Measurements from ENCODE around the gene FBXO2.

FBXO2 gene

GRCh38 chr1:11682287-11682771, 28.1 kb upstream of the FBXO2 start:
- DNase-seq (ENCODE audit: low spot score): no peak

- peak; percentile 83 for DNase-seq (ENCODE audit: low spot score)
Measured at GRCh38 chr1:11681071-11681771, 27.0 kb upstream of the FBXO2 start, which contains the start of gene MAD2L2. TSS of gene MAD2L2 (minus strand) at chr1:11681148. CDS start at chr1:11680601, 547 bp downstream.

- no peak for DNase-seq (ENCODE audit: low spot score)
Measured at GRCh38 chr1:11680270-11681070, 26.2 kb upstream of the FBXO2 start.

GRCh38 chr1:11678442-11678841, 24.2 kb upstream of the FBXO2 start:
- no peak for DNase-seq (ENCODE audit: low spot score)

GRCh38 chr1:11676386-11677103, 22.3 kb upstream of the FBXO2 start:
- no peak for DNase-seq (ENCODE audit: low spot score)

- DNase-seq (ENCODE audit: low spot score): no peak
Measured at GRCh38 chr1:11675325-11675724, 21.1 kb upstream of the FBXO2 start.

GRCh38 chr1:11674488-11674887, 20.3 kb upstream of the FBXO2 start:
- no peak for DNase-seq (ENCODE audit: low spot score)

- no peak for DNase-seq (ENCODE audit: low spot score)
Measured at GRCh38 chr1:11673089-11673769, 19.0 kb upstream of the FBXO2 start.

- DNase-seq (ENCODE audit: low spot score): no peak
Measured at GRCh38 chr1:11671544-11672286, 17.5 kb upstream of the FBXO2 start.

- no peak for DNase-seq (ENCODE audit: low spot score)
Measured at GRCh38 chr1:11671205-11671543, 16.9 kb upstream of the FBXO2 start.

- DNase-seq (ENCODE audit: low spot score): no peak
Measured at GRCh38 chr1:11670747-11671146, 16.5 kb upstream of the FBXO2 start.

- DNase-seq (ENCODE audit: low spot score): no peak
Measured at GRCh38 chr1:11668516-11668915, 14.3 kb upstream of the FBXO2 start.

- peak; percentile 26 for DNase-seq (ENCODE audit: low spot score)
Measured at GRCh38 chr1:11664336-11665065, 10.3 kb upstream of the FBXO2 start.

GRCh38 chr1:11661103-11661502, 6.9 kb upstream of the FBXO2 start:
- DNase-seq (ENCODE audit: low spot score): no peak

- no peak for DNase-seq (ENCODE audit: low spot score)
Measured at GRCh38 chr1:11659748-11660147, 5.5 kb upstream of the FBXO2 start.

GRCh38 chr1:11658542-11658941, 4.3 kb upstream of the FBXO2 start:
- DNase-seq (ENCODE audit: low spot score): no peak

- DNase-seq (ENCODE audit: low spot score): no peak
Measured at GRCh38 chr1:11657654-11658053, 3.4 kb upstream of the FBXO2 start.

GRCh38 chr1:11654939-11655808, 945 bp upstream of the FBXO2 start:
- no peak for DNase-seq (ENCODE audit: low spot score)

GRCh38 chr1:11653861-11654136, 430 bp downstream of the FBXO2 start:
- DNase-seq (ENCODE audit: low spot score): no peak

Measured in CD4-positive, alpha-beta T cell treated with Interleukin-6 at 100 ng/mL for 8 hours (primary cell).